ENCODE measurements around the gene SMYD4.

GRCh38 chr17:1792495-1793446, 36.9 kb downstream of the SMYD4 start:
- TF ChIP-seq POLR2A (IDR thresholded peaks at IDR 0.05) = no peak
- TF ChIP-seq CTCF (IDR thresholded peaks at IDR 0.05) = no peak
- TF ChIP-seq EP300 (IDR thresholded peaks at IDR 0.05) = no peak
- TF ChIP-seq POLR2AphosphoS5 (IDR thresholded peaks at IDR 0.05) = no peak
